DOHH2 (cell line): Measurements from ENCODE around the gene KCNAB1.

ENCODE experiments used
- H3F3A ChIP-seq: fragments of 200-600 bp; sonication (generic), shearing (Covaris generic); 2 replicates; pipeline ENCODE4 v1.6.0; 2016; ENCODE audit warnings: antibody characterized with exemption, mild to moderate bottlenecking; ENCODE audit not compliant: control insufficient read depth, insufficient read depth
- H3K27ac ChIP-seq: fragments of 200-600 bp; sonication (generic); 2 replicates; pipeline ENCODE4 v1.5.1; 2014; ENCODE audit warnings: low read depth, mild to moderate bottlenecking, low read length, moderate library complexity
- H3K27me3 ChIP-seq: fragments of 200-600 bp; sonication (generic); 2 replicates; pipeline ENCODE4 v1.6.1; 2014; ENCODE audit warnings: mild to moderate bottlenecking, low read length, mixed read lengths; ENCODE audit not compliant: control insufficient read depth
- H3K36me3 ChIP-seq: fragments of 200-600 bp; sonication (generic); 2 replicates; pipeline ENCODE4 v1.6.1; 2014; ENCODE audit warnings: mild to moderate bottlenecking, low read length, moderate library complexity, mixed read lengths; ENCODE audit not compliant: control insufficient read depth
- H3K4me1 ChIP-seq: fragments of 200-600 bp; sonication (generic); 2 replicates; pipeline ENCODE4 v1.6.1; 2014; ENCODE audit warnings: mild to moderate bottlenecking, low read length, mixed read lengths; ENCODE audit not compliant: control insufficient read depth
- H3K4me2 ChIP-seq: fragments of 200-600 bp; sonication (generic); 2 replicates; pipeline ENCODE4 v1.6.0; 2014; ENCODE audit warnings: mild to moderate bottlenecking, low read length, moderate library complexity
- H3K4me3 ChIP-seq: fragments of 200-600 bp; sonication (generic); 2 replicates; pipeline ENCODE4 v1.5.1; 2014; ENCODE audit warnings: mild to moderate bottlenecking, low read length, mixed read lengths
- H3K79me2 ChIP-seq: fragments of 200-600 bp; sonication (generic); 2 replicates; pipeline ENCODE4 v1.6.1; 2014; ENCODE audit warnings: mild to moderate bottlenecking, low read length, mixed read lengths; ENCODE audit not compliant: control insufficient read depth
- H3K9me2 ChIP-seq: fragments of 200-600 bp; sonication (generic); replicated peaks from 2 replicates; pipeline ENCODE4 v1.6.1; 2014; ENCODE audit warnings: mild to moderate bottlenecking, low read length, mixed read lengths; ENCODE audit not compliant: control insufficient read depth
- H3K9me3 ChIP-seq: fragments of 200-600 bp; sonication (generic); 2 replicates; pipeline ENCODE4 v1.6.1; 2014; ENCODE audit warnings: antibody characterized with exemption, low read length, mixed read lengths; ENCODE audit not compliant: control insufficient read depth, insufficient read depth
- H4K20me1 ChIP-seq: fragments of 200-600 bp; sonication (generic); 2 replicates; pipeline ENCODE4 v1.6.0; 2014; ENCODE audit warnings: low read depth, mild to moderate bottlenecking, antibody characterized with exemption, low read length, moderate library complexity; ENCODE audit not compliant: control insufficient read depth, insufficient read depth
- EZH2phosphoT487 ChIP-seq: fragments of 200-600 bp; sonication (generic); IDR thresholded peaks from 2 replicates; pipeline ENCODE4 v1.6.1; 2017; ENCODE audit warnings: borderline replicate concordance, mild to moderate bottlenecking, antibody characterized with exemption, low read length, moderate library complexity, mixed read lengths
- TF ChIP-seq, protein P1 (sequence below): fragments of 200-600 bp; sonication (generic); IDR thresholded peaks from one replicate; pipeline ENCODE4 v1.5.1; 2014; ENCODE audit warnings: antibody characterized with exemption, mild to moderate bottlenecking, low read depth, low read length; ENCODE audit not compliant: poor library complexity, severe bottlenecking

Gene KCNAB1

DNA sequence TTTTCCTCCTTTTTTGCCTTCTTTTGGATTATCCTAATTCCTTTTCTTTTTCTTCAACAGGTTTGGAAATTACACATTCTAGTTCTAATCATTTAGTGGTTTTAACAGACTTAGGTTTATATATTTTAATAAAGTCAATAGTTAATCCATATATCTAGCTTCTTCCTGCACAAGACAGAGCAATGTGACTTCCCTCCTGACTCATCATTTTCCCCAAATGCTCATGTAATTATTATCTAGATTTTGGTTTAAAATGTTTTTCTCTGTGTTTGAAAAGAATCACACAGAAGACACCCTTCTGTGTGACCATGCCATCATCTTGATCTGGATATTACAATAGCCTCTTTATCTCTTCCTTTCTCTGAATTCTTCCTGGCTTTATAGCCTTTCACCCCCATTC lies 463.1 kb downstream of the KCNAB1 start:
- TF ChIP-seq, protein P1, sequence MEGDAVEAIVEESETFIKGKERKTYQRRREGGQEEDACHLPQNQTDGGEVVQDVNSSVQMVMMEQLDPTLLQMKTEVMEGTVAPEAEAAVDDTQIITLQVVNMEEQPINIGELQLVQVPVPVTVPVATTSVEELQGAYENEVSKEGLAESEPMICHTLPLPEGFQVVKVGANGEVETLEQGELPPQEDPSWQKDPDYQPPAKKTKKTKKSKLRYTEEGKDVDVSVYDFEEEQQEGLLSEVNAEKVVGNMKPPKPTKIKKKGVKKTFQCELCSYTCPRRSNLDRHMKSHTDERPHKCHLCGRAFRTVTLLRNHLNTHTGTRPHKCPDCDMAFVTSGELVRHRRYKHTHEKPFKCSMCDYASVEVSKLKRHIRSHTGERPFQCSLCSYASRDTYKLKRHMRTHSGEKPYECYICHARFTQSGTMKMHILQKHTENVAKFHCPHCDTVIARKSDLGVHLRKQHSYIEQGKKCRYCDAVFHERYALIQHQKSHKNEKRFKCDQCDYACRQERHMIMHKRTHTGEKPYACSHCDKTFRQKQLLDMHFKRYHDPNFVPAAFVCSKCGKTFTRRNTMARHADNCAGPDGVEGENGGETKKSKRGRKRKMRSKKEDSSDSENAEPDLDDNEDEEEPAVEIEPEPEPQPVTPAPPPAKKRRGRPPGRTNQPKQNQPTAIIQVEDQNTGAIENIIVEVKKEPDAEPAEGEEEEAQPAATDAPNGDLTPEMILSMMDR = no peak
- Histone ChIP-seq H3K4me1 (peaks cover 79% of the 10 kb centered on the region), H3K4me3 (peak overlapping the region; percentile 19; the same call in 1 of the 2 replicates), H3K9me2 (no peaks in the 10 kb centered on the region), H3K27me3 (no peaks in the 10 kb centered on the region), H4K20me1 (no peaks in the 10 kb centered on the region), H3K9me3 (no peaks in the 10 kb centered on the region), H3K27ac (no peak overlapping the region), H3K4me2 (peak overlapping the region; percentile 30; the same call in 1 of the 2 replicates), H3K79me2 (no peaks in the 10 kb centered on the region), H3F3A (peaks cover 6% of the 10 kb centered on the region), H3K36me3 (no peaks in the 10 kb centered on the region)

DNA sequence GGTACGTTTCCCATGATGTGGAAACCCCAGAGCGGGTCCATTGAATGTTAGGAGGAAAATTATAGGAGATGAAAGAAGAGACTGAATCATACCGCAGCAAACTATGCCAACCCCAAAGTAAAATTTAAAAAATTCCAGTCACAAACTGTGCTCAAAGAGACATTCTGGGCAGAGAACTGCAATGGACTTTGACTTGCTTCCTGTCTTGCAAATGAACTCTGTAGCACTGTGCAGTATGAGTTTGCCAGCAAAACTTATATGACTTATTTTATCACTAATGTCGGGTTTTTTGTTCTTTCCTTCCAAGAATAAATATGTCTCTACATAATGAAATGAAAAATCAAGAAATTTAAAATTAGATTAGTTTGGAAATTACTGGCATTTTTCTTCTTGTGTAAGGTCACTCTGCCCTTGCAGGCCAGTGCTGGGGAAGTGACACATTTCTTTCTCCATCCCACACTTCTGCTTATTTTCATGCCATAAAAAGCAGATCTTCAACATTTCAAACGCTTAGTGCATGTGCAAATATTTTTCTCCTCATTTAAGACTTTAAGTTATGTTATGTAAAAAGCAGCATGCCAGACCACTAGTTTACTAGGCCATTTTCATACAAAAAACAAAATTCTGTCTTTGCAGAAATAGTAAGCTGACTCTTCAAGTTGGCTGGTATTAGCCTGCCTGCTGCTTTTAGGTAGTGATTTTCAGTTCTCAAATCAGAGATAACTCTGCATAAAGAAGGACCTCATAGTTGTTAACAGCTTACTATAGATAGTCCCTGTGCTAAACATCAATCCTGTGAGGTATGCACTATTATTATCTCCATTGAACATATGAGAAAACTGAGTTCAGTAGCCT lies 466.8 kb downstream of the KCNAB1 start:
- Histone ChIP-seq H4K20me1 (no peaks in the 10 kb centered on the region), H3K4me2 (peak overlapping the region; percentile 29), H3K4me3 (no peak overlapping the region), H3K9me2 (no peaks in the 10 kb centered on the region), H3K27me3 (no peaks in the 10 kb centered on the region), H3K36me3 (0 out of 2 replicates have a peak, but pooled peaks cover 2% of the 10 kb centered on the region), H3K4me1 (peaks cover 66% of the 10 kb centered on the region), H3K79me2 (no peaks in the 10 kb centered on the region), H3K27ac (peak overlapping the region; percentile 40), H3K9me3 (no peaks in the 10 kb centered on the region), H3F3A (peaks cover 6% of the 10 kb centered on the region)
- TF ChIP-seq EZH2phosphoT487 = no peak
- TF ChIP-seq, protein P1 = no peak

DNA sequence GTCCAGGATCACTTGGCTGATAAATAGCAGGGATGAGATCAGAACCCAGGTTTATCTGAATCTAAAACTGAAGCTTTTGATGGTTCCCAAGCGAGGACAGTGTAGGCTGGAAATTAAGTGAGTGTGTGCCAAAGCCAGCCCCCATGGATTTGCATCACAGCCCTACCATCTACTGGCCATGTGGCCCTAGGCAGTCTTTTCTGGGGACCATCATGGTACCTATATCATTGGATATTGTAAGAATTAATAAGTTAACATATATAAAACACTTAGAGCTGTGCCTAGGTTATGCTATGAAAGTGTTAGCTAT lies 467.3 kb downstream of the KCNAB1 start:
- no peaks in the 10 kb centered on the region for H3K79me2 ChIP-seq
- no peaks in the 10 kb centered on the region for H3K9me2 ChIP-seq
- peak overlapping the region; percentile 29 for H3K4me2 ChIP-seq
- TF ChIP-seq EZH2phosphoT487 = no peak
- TF ChIP-seq, protein P1 = no peak
- H3K36me3 ChIP-seq = 0 out of 2 replicates have a peak, but pooled peaks cover 2% of the 10 kb centered on the region
- H3K27me3 ChIP-seq = no peaks in the 10 kb centered on the region
- H4K20me1 ChIP-seq = no peaks in the 10 kb centered on the region
- H3F3A ChIP-seq = peaks cover 6% of the 10 kb centered on the region
- H3K9me3 ChIP-seq = no peaks in the 10 kb centered on the region
- no peak overlapping the region for H3K4me3 ChIP-seq
- peaks cover 60% of the 10 kb centered on the region for H3K4me1 ChIP-seq
- H3K27ac ChIP-seq = peak overlapping the region; percentile 40
